Measurements from ENCODE around the gene ISM2. TPM values are rescaled to one million over a fixed set of nuclear protein-coding genes. Genes with fewer than 3 reads are reported as not detected.

The ISM2 gene
- total RNA-seq, 1 experiment from 2014 or later, result not detected

- Histone ChIP-seq H3K9ac (ENCODE audit: low read length) (no peak overlapping the region), H3K4me3 (replicated peaks in 1 of 2; ENCODE audit: low read depth in 1 of 2, low read length in 2 of 2) (no peak overlapping the region), H4K20me1 (ENCODE audit: insufficient read depth) (no peaks in the 10 kb centered on the region), H3K4me2 (ENCODE audit: low read length) (no peak overlapping the region), H3K79me2 (ENCODE audit: insufficient read depth, low read length) (no peaks in the 10 kb centered on the region), H3K36me3 (ENCODE audit: control insufficient read depth in 1 of 2, insufficient read depth in 2 of 2, low read length in 2 of 2) (peaks cover 3 to 8% of the 10 kb centered on the region in 2 experiments; a peak in 3 of 4 replicates), H3K27ac (ENCODE audit: low read depth, low read length) (no peak overlapping the region), H2AFZ (ENCODE audit: low read depth, low read length, poor library complexity, severe bottlenecking) (no peak overlapping the region), H3K27me3 (ENCODE audit: insufficient read depth, low read length) (no peaks in the 10 kb centered on the region), H3K9me3 (ENCODE audit: control insufficient read depth in 1 of 2, insufficient read depth in 1 of 2, low read depth in 1 of 2, low read length in 2 of 2) (no peaks in the 10 kb centered on the region), H3K9me2 (ENCODE audit: insufficient read depth) (no peaks in the 10 kb centered on the region), H3K4me1 (ENCODE audit: control insufficient read depth in 1 of 2, insufficient read depth in 2 of 2, low read length in 2 of 2) (no peaks in the 10 kb centered on the region)
- RAD21 ChIA-PET (ENCODE audit: low non-redundant PET in 1 of 2, low total read pairs in 2 of 2, uncharacterized antibody in 2 of 2, unreplicated experiment in 2 of 2), result no interaction called here
- DNase-seq (ENCODE audit: low read depth, low spot score), result no peak
- no TSS peak for BruUV-seq (replicated peaks)
- POLR2A ChIA-PET, result no interaction called here
- TF ChIP-seq CEBPB (IDR thresholded peaks at IDR 0.05; ENCODE audit: low read depth) (no peak), EZH2 (IDR thresholded peaks at IDR 0.05) (no peak), EZH2phosphoT487 (IDR thresholded peaks at IDR 0.05; ENCODE audit: borderline replicate concordance) (no peak), RAD21 (IDR thresholded peaks at IDR 0.05; ENCODE audit: low read depth) (no peak)
- no peak for ATAC-seq
- intact Hi-C loops (cut with micrococcal nuclease), result no loop called here
- CTCF ChIA-PET, result no interaction called here
These were observed 44.6 kb upstream of the ISM2 start for GRCh38 chr14:77543240-77543551.

DNA sequence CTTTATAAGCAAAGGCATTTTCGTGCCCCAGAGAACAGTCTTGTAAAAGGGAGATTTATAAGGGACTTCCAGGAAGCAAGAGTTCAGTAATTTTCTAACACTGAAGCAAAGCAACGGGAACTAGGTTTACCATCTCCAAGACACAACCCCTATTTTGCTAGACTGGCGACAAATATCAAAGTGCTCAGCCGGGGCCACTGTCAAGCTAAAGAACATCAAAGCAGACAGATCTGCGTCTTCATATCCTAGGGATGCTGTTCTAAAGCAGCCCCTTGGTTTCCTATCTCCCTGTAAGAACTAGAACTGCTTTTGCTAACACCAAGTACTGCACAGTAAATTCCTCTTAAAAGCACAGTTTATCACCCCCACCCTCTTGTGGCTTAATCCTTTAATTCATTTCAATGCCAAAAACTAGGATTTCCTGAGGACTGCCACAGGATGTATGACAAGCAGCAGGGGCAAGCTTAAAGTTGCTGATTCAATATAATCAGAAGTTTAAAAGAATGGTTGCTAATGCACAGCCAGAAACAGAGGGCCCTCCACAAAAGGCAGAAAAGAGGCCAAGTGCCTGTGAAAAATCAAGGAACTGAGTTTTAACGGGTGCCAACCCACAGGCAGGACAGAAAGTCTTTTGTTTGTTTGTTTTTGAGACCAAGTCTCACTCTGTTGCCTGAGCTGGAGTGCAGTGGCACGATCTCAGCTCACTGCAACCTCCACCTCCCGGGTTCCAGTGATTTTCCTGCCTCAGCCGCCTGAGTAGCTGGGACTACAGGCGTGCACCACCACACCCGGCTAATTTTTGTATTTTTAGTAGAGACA is 44.0 kb upstream of the ISM2 start:
- no peak overlapping the region for H3K9ac ChIP-seq (ENCODE audit: low read length)
- no peak overlapping the region for H3K4me3 ChIP-seq (replicated peaks in 1 of 2; ENCODE audit: low read depth in 1 of 2, low read length in 2 of 2)
- ChIA-PET RAD21 (ENCODE audit: low non-redundant PET in 1 of 2, low total read pairs in 2 of 2, uncharacterized antibody in 2 of 2, unreplicated experiment in 2 of 2) (no interaction called here), CTCF (no interaction called here), POLR2A (no interaction called here)
- no TSS peak for BruUV-seq (replicated peaks)
- TF ChIP-seq ELF1 (IDR thresholded peaks at IDR 0.05; ENCODE audit: borderline replicate concordance, low read depth) (no peak), RAD21 (IDR thresholded peaks at IDR 0.05; ENCODE audit: low read depth) (no peak), SRF (IDR thresholded peaks at IDR 0.05; ENCODE audit: low read depth) (no peak)
- H3K4me1 ChIP-seq (ENCODE audit: control insufficient read depth in 1 of 2, insufficient read depth in 2 of 2, low read length in 2 of 2), result no peaks in the 10 kb centered on the region
- no peak overlapping the region for H2AFZ ChIP-seq (ENCODE audit: low read depth, low read length, poor library complexity, severe bottlenecking)
- H4K20me1 ChIP-seq (ENCODE audit: insufficient read depth), result no peaks in the 10 kb centered on the region
- peaks cover 0 to 5% of the 10 kb centered on the region in 2 experiments; a peak in 3 of 4 replicates for H3K36me3 ChIP-seq (ENCODE audit: control insufficient read depth in 1 of 2, insufficient read depth in 2 of 2, low read length in 2 of 2)
- DNase-seq (ENCODE audit: low read depth, low spot score) (no peak), ATAC-seq (no peak)
- no peak overlapping the region for H3K27ac ChIP-seq (ENCODE audit: low read depth, low read length)
- intact Hi-C loops (cut with micrococcal nuclease), result no loop called here
- H3K9me3 ChIP-seq (ENCODE audit: control insufficient read depth in 1 of 2, insufficient read depth in 1 of 2, low read depth in 1 of 2, low read length in 2 of 2), result no peaks in the 10 kb centered on the region
- H3K79me2 ChIP-seq (ENCODE audit: insufficient read depth, low read length), result no peaks in the 10 kb centered on the region
- no peak overlapping the region for H3K4me2 ChIP-seq (ENCODE audit: low read length)
- no peaks in the 10 kb centered on the region for H3K27me3 ChIP-seq (ENCODE audit: insufficient read depth, low read length)
- H3K9me2 ChIP-seq (ENCODE audit: insufficient read depth), result no peaks in the 10 kb centered on the region

Data from HCT116 (cell line).